Common myeloid progenitor, CD34-positive (primary cell): ENCODE results near the gene CX3CR1. TPM values are rescaled to one million over a fixed set of nuclear protein-coding genes. Genes with fewer than 3 reads are reported as not detected.

Source experiments
- CTCF ChIA-PET: fragments of 350-600 bp; sonication (Branson Sonifier 250); formaldehyde crosslinking; loops from one replicate; lab custom pipeline; 2021; ENCODE audit warnings: antibody characterized with exemption; lab: Charles Lee
- POLR2A ChIA-PET: fragments of 350-600 bp; sonication (Branson Sonifier 250); formaldehyde crosslinking; loops from one replicate; lab custom pipeline; 2021; ENCODE audit warnings: antibody characterized with exemption; lab: Charles Lee
- DNase-seq, 3 donors: peaks; one replicate each; pipeline versions ENCODE4 v3.0.0 to v3.0.0-alpha.2; 2013
- H3K27ac ChIP-seq, 2 experiments: 1 replicate in 1 of 2; 2 replicates in 1 of 2; pipeline ENCODE4 v1.7.0; 2013; ENCODE audit warnings: inconsistent platforms in 2 of 2, low read length in 2 of 2, mild to moderate bottlenecking in 2 of 2, low read depth in 1 of 2, moderate library complexity in 1 of 2; ENCODE audit not compliant: severe bottlenecking in 2 of 2, insufficient read depth in 1 of 2, poor library complexity in 1 of 2
- H3K27me3 ChIP-seq, 5 experiments: replicated peaks in 2 of 5; 1 replicate in 3 of 5; 2 replicates in 2 of 5; pipeline versions ENCODE4 v1.6.1 to v1.7.0; 2013; ENCODE audit warnings: low read length in 4 of 5, mild to moderate bottlenecking in 2 of 5, moderate library complexity in 2 of 5, inconsistent platforms in 1 of 5; ENCODE audit not compliant: insufficient read depth in 5 of 5, control insufficient read depth in 4 of 5
- H3K36me3 ChIP-seq, 4 experiments: 1 replicate in 2 of 4; 2 replicates in 2 of 4; pipeline versions ENCODE4 v1.6.1 to v1.7.0; 2013; ENCODE audit warnings: low read length in 3 of 4, control low read depth in 1 of 4, mild to moderate bottlenecking in 1 of 4; ENCODE audit not compliant: control insufficient read depth in 4 of 4, insufficient read depth in 4 of 4
- H3K4me1 ChIP-seq, 4 experiments: 1 replicate in 3 of 4; 2 replicates in 1 of 4; pipeline versions ENCODE4 v1.6.1 to v1.7.1; 2013; ENCODE audit warnings: low read length in 3 of 4, mild to moderate bottlenecking in 3 of 4, control low read depth in 1 of 4, inconsistent platforms in 1 of 4, moderate library complexity in 1 of 4; ENCODE audit not compliant: control insufficient read depth in 4 of 4, insufficient read depth in 4 of 4; ENCODE audit errors: control extremely low read depth in 1 of 4
- H3K4me3 ChIP-seq, 7 experiments: 1 replicate in 4 of 7; 2 replicates in 3 of 7; pipeline versions ENCODE4 v1.5.1 to v1.7.0; 2013; ENCODE audit warnings: mild to moderate bottlenecking in 7 of 7, low read length in 6 of 7, moderate library complexity in 6 of 7, inconsistent platforms in 2 of 7, low read depth in 2 of 7, control low read depth in 1 of 7; ENCODE audit not compliant: insufficient read depth in 4 of 7, control insufficient read depth in 1 of 7; ENCODE audit errors: extremely low read depth in 1 of 7
- H3K9me3 ChIP-seq, 5 experiments: 1 replicate in 4 of 5; 2 replicates in 1 of 5; pipeline versions ENCODE4 v1.6.1 to v1.7.1; 2013; ENCODE audit warnings: low read length in 4 of 5, mild to moderate bottlenecking in 2 of 5, inconsistent platforms in 1 of 5, low read depth in 1 of 5, moderate library complexity in 1 of 5; ENCODE audit not compliant: control insufficient read depth in 4 of 5, insufficient read depth in 2 of 5; ENCODE audit errors: control extremely low read depth in 1 of 5
- WGBS: methylation state at CpG from one replicate; pipeline ENCODE4 v1.1.5; 2013; ENCODE audit not compliant: insufficient coverage; 5-methylcytosine and 5-hydroxymethylcytosine counted together
- polyA plus RNA-seq: library from polyadenylated mRNA; unstranded; fragments of 120-200 nt; gene quantifications from one replicate; pipeline ENCODE4 v1.2.1, GENCODE V29; 2013

Gene CX3CR1
- 0.41 TPM for polyA plus RNA-seq

GRCh38 chr3:39279745-39280517, at the start of gene CX3CR1:
Gene CX3CR1 (minus strand): TSS chr3:39280036. CDS start chr3:39266509, 13,527 bp downstream.
- H3K4me3 ChIP-seq = peak within 1 kb of the TSS in 1 of 7 experiments; percentile 3
- no peak within 1 kb of the TSS for H3K27ac ChIP-seq
- H3K27me3 ChIP-seq = no peaks in the 10 kb centered on the region
- CTCF ChIA-PET = interaction anchor here (0.6 to 22.0 kb wide), 15 partner anchors 8 to 1303 kb away, joined by 3 to 618 read pairs (median 4); partner anchors contain the start of gene XIRP1
- no peaks in the 10 kb centered on the region for H3K36me3 ChIP-seq
- H3K9me3 ChIP-seq = no peaks in the 10 kb centered on the region
- DNase-seq = no peak
- WGBS = 49% methylated on average over 3 of the region's 5 CpGs
- POLR2A ChIA-PET = no interaction called here
- H3K4me1 ChIP-seq = peaks cover 2 to 51% (median 26%) of the 10 kb centered on the region in 4 experiments

GRCh38 chr3:39329493-39329892, 49.7 kb upstream of the CX3CR1 start, which contains the start of gene CCR8:
Gene CCR8 (plus strand): TSS chr3:39329709. CDS start chr3:39332332, 2,623 bp downstream.
- DNase-seq = no peak
- Histone ChIP-seq H3K27me3 (peaks cover 0 to 1% (median 0%) of the 10 kb centered on the region in 5 experiments), H3K4me1 (peaks cover 0 to 6% (median 0%) of the 10 kb centered on the region in 4 experiments), H3K9me3 (no peaks in the 10 kb centered on the region), H3K27ac (no peak within 1 kb of the TSS), H3K4me3 (no peak within 1 kb of the TSS), H3K36me3 (no peaks in the 10 kb centered on the region)
- ChIA-PET POLR2A (no interaction called here), CTCF (no interaction called here)
- no CpG with 5 or more reads among the region's 1 CpG for WGBS

GRCh38 chr3:39327746-39328349, 48.0 kb upstream of the CX3CR1 start:
- CTCF ChIA-PET = no interaction called here
- Histone ChIP-seq H3K36me3 (no peaks in the 10 kb centered on the region), H3K9me3 (no peaks in the 10 kb centered on the region), H3K4me3 (no peak overlapping the region), H3K4me1 (peaks cover 0 to 13% (median 1%) of the 10 kb centered on the region in 4 experiments), H3K27me3 (peaks cover 0 to 1% (median 0%) of the 10 kb centered on the region in 5 experiments), H3K27ac (no peak overlapping the region)
- no peak for DNase-seq
- POLR2A ChIA-PET = no interaction called here
- WGBS = 93% methylated on average over 3 of the region's 4 CpGs

GRCh38 chr3:39327053-39327745, 47.4 kb upstream of the CX3CR1 start:
- H3K27ac ChIP-seq = no peak overlapping the region
- H3K4me1 ChIP-seq = peaks cover 0 to 13% (median 1%) of the 10 kb centered on the region in 4 experiments

GRCh38 chr3:39325236-39325635, 45.4 kb upstream of the CX3CR1 start:
- Histone ChIP-seq H3K27me3 (no peaks in the 10 kb centered on the region), H3K9me3 (no peaks in the 10 kb centered on the region), H3K27ac (no peak overlapping the region), H3K36me3 (no peaks in the 10 kb centered on the region), H3K4me1 (peaks cover 0 to 18% (median 1%) of the 10 kb centered on the region in 4 experiments), H3K4me3 (no peak overlapping the region)
- no peak for DNase-seq
- WGBS = 91% methylated on average over 1 of the region's 2 CpGs
- POLR2A ChIA-PET = no interaction called here
- CTCF ChIA-PET = no interaction called here

More at GRCh38 chr3:39327053-39327745, 47.4 kb upstream of the CX3CR1 start:
- Histone ChIP-seq H3K4me3 (no peak overlapping the region), H3K9me3 (no peaks in the 10 kb centered on the region), H3K27me3 (peaks cover 0 to 1% (median 0%) of the 10 kb centered on the region in 5 experiments), H3K36me3 (no peaks in the 10 kb centered on the region)
- ChIA-PET POLR2A (no interaction called here), CTCF (no interaction called here)
- no peak for DNase-seq
- 91% methylated on average over 4 of the region's 4 CpGs for WGBS

GRCh38 chr3:39323494-39323893, 43.7 kb upstream of the CX3CR1 start:
- H3K4me3 ChIP-seq = no peak overlapping the region
- CTCF ChIA-PET = interaction anchor here (1.2 kb wide), 1 partner anchor 31 kb away, joined by 4 read pairs; no protein-coding TSS in a partner anchor
- peak in 1 of 3 donors; percentile 10 for DNase-seq
- peaks cover 0 to 18% (median 1%) of the 10 kb centered on the region in 4 experiments for H3K4me1 ChIP-seq
- no peaks in the 10 kb centered on the region for H3K27me3 ChIP-seq
- 75% methylated on average over 1 of the region's 2 CpGs for WGBS
- peaks cover 0 to 5% (median 0%) of the 10 kb centered on the region in 5 experiments for H3K9me3 ChIP-seq
- H3K36me3 ChIP-seq = no peaks in the 10 kb centered on the region
- no peak overlapping the region for H3K27ac ChIP-seq
- POLR2A ChIA-PET = no interaction called here
